ENCODE data around the gene UBE2D4.
"Not testable (repeated sequence)": the region's sequence is repeated elsewhere in the genome, so short reads cannot be mapped to it uniquely, and the experiment has no call there.

The UBE2D4 gene

GRCh38 chr7:43914795-43915194, 11.4 kb upstream of the UBE2D4 start:
- no peak for DNase-seq

- DNase-seq, result no peak
Observed at GRCh38 chr7:43915907-43916306, 10.3 kb upstream of the UBE2D4 start.

GRCh38 chr7:43921423-43921822, 4.8 kb upstream of the UBE2D4 start:
- DNase-seq, result no peak

- no peak for DNase-seq
Observed at GRCh38 chr7:43922726-43923125, 3.5 kb upstream of the UBE2D4 start.

GRCh38 chr7:43926798-43927123, 525 bp downstream of the UBE2D4 start:
- no peak for DNase-seq

- DNase-seq, result no peak
Observed at GRCh38 chr7:43927810-43928209, 1.6 kb downstream of the UBE2D4 start.

GRCh38 chr7:43929529-43930457, 3.6 kb downstream of the UBE2D4 start:
- DNase-seq, result no peak

- DNase-seq, result peak; percentile 5
Observed at GRCh38 chr7:43931346-43931745, 5.1 kb downstream of the UBE2D4 start.

GRCh38 chr7:43933902-43934560, 7.8 kb downstream of the UBE2D4 start:
- DNase-seq, result no peak

GRCh38 chr7:43937444-43937843, 11.2 kb downstream of the UBE2D4 start:
- no peak for DNase-seq

- DNase-seq, result no peak
Observed at GRCh38 chr7:43938892-43939482, 12.8 kb downstream of the UBE2D4 start.

- no peak for DNase-seq
Observed at GRCh38 chr7:43942250-43942649, 16.0 kb downstream of the UBE2D4 start.

- DNase-seq, result no peak
Observed at GRCh38 chr7:43942997-43943396, 16.8 kb downstream of the UBE2D4 start.

GRCh38 chr7:43943417-43944187, 17.4 kb downstream of the UBE2D4 start:
- no peak for DNase-seq

GRCh38 chr7:43944286-43944685, 18.1 kb downstream of the UBE2D4 start:
- no peak for DNase-seq

GRCh38 chr7:43952028-43952427, 25.8 kb downstream of the UBE2D4 start:
- no peak for DNase-seq

- no peak for DNase-seq
Observed at GRCh38 chr7:43953071-43953470, 26.8 kb downstream of the UBE2D4 start.

GRCh38 chr7:43954524-43955228, 28.4 kb downstream of the UBE2D4 start:
- no peak for DNase-seq

GRCh38 chr7:43956027-43956426, 29.8 kb downstream of the UBE2D4 start:
- DNase-seq, result no peak

GRCh38 chr7:43960933-43961332, 34.7 kb downstream of the UBE2D4 start:
- no peak for DNase-seq

- not testable (repeated sequence) for DNase-seq
Observed at GRCh38 chr7:43966392-43966791, 40.2 kb downstream of the UBE2D4 start.

Measured in stimulated activated CD4-positive, alpha-beta T cell treated with anti-CD3 and anti-CD28 coated beads, Interleukin-12 subunit alpha, Interleukin-12 subunit beta, amount 100 ng/mL, for 4 hours (primary cell).